Gastroesophageal sphincter (tissue), 4 donors: ENCODE data around the gene PDE10A. TPM values are rescaled to one million over a fixed set of nuclear protein-coding genes. Genes with fewer than 3 reads are reported as not detected.

Experiments used
- ATAC-seq: fragments of 150-250 bp; one replicate; pipeline ENCODE4 v1.9.1; 2016; ENCODE audit warnings: mild to moderate bottlenecking, moderate library complexity
- H3K27ac ChIP-seq, 4 donors: fragments of 200-600 bp; sonication (generic) in 3 of 4; 1 replicate in 3 of 4; 2 replicates in 1 of 4; pipeline ENCODE4 v1.5.1; 2016 to 2019
- H3K27me3 ChIP-seq: fragments of 200-600 bp; sonication (generic); one replicate; pipeline ENCODE4 v1.5.1; 2019
- H3K36me3 ChIP-seq, 2 donors: fragments of 200-600 bp; sonication (generic); one replicate each; pipeline ENCODE4 v1.5.1; 2019; ENCODE audit warnings: control low read depth in 1 of 2
- H3K4me1 ChIP-seq, 3 donors: fragments of 200-600 bp; sonication (generic); 1 replicate in 2 of 3; 2 replicates in 1 of 3; pipeline ENCODE4 v1.5.1; 2016 to 2019; ENCODE audit warnings: control low read depth in 2 of 3
- H3K4me3 ChIP-seq, 2 donors: fragments of 200-600 bp; sonication (generic); one replicate each; pipeline ENCODE4 v1.5.1; 2019; ENCODE audit warnings: mild to moderate bottlenecking in 1 of 2, moderate library complexity in 1 of 2
- H3K9me3 ChIP-seq, 3 donors: fragments of 200-600 bp; sonication (generic); one replicate each; pipeline ENCODE4 v1.5.1; 2017 to 2019; ENCODE audit warnings: control low read depth in 2 of 3
- EP300 ChIP-seq: sonication (generic); formaldehyde crosslinking; IDR thresholded peaks from one replicate; pipeline ENCODE4 v1.6.1; 2017; ENCODE audit warnings: antibody characterized with exemption, mild to moderate bottlenecking
- POLR2A ChIP-seq, 2 donors: fragments of 450-650 bp; IDR thresholded peaks; one replicate each; pipeline ENCODE4 v1.6.1; 2017; ENCODE audit warnings: antibody characterized with exemption in 2 of 2, mild to moderate bottlenecking in 2 of 2, moderate library complexity in 1 of 2
- POLR2AphosphoS5 ChIP-seq: sonication (generic); formaldehyde crosslinking; IDR thresholded peaks from one replicate; pipeline ENCODE4 v1.6.1; 2017; ENCODE audit warnings: antibody characterized with exemption
- WGBS, 2 donors: methylation state at CpG; one replicate each; pipeline ENCODE4 v1.1.5; 2018; ENCODE audit warnings: low coverage in 1 of 2; 5-methylcytosine and 5-hydroxymethylcytosine counted together
- total RNA-seq, 4 donors: library from RNA; depleted of rRNA; stranded (reverse); fragments of >200 nt; gene quantifications; one replicate each; pipeline ENCODE4 v1.1.0, GENCODE V29; 2016
- TF ChIP-seq, protein P1 (sequence below), 4 experiments: fragments of 200-600 bp in 2 of 4; fragments of 450-650 bp in 2 of 4; sonication (generic) in 1 of 4; IDR thresholded peaks; one replicate each; pipeline ENCODE4 v1.5.1; 2017 to 2019; ENCODE audit warnings: antibody characterized with exemption in 4 of 4, mild to moderate bottlenecking in 2 of 4, moderate library complexity in 2 of 4

Gene PDE10A
- total RNA-seq, 4 donors from 2014 or later, result 2.5 to 12.1 (median 4.0) TPM

DNA sequence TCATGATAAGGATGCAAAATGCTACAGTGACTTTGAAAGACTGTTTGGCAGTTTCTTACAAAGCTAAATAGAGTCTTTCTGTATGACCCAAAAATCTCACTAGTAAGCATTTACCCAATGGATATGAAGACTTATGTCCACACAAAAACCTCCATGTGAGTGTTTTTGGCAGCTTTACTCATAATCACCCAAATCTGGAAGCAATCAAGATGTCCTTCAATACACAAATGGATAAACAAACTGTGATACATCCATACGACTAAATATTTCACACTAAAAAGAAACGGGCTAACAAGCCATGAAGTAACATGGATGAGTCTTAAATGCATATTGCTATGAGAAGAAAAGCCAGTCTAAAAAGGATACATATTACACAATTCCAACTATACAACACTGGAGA, 117.2 kb downstream of the PDE10A start:
- TF ChIP-seq EP300, result no peak
- TF ChIP-seq, protein P1, sequence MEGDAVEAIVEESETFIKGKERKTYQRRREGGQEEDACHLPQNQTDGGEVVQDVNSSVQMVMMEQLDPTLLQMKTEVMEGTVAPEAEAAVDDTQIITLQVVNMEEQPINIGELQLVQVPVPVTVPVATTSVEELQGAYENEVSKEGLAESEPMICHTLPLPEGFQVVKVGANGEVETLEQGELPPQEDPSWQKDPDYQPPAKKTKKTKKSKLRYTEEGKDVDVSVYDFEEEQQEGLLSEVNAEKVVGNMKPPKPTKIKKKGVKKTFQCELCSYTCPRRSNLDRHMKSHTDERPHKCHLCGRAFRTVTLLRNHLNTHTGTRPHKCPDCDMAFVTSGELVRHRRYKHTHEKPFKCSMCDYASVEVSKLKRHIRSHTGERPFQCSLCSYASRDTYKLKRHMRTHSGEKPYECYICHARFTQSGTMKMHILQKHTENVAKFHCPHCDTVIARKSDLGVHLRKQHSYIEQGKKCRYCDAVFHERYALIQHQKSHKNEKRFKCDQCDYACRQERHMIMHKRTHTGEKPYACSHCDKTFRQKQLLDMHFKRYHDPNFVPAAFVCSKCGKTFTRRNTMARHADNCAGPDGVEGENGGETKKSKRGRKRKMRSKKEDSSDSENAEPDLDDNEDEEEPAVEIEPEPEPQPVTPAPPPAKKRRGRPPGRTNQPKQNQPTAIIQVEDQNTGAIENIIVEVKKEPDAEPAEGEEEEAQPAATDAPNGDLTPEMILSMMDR (IDR thresholded peaks at IDR 0.05), result no peak
- no peak for TF ChIP-seq POLR2AphosphoS5
- TF ChIP-seq POLR2A (IDR thresholded peaks at IDR 0.05), result no peak
- no peaks in the 10 kb centered on the region for H3K4me1 ChIP-seq
- H3K4me3 ChIP-seq, result no peak overlapping the region
- H3K36me3 ChIP-seq, result no peaks in the 10 kb centered on the region
- no peaks in the 10 kb centered on the region for H3K9me3 ChIP-seq
- WGBS, 2 donors, result 37 to 77% methylated on average over 2 of the region's 2 CpGs
- no peaks in the 10 kb centered on the region for H3K27me3 ChIP-seq
- ATAC-seq, result no peak
- no peak overlapping the region for H3K27ac ChIP-seq

DNA sequence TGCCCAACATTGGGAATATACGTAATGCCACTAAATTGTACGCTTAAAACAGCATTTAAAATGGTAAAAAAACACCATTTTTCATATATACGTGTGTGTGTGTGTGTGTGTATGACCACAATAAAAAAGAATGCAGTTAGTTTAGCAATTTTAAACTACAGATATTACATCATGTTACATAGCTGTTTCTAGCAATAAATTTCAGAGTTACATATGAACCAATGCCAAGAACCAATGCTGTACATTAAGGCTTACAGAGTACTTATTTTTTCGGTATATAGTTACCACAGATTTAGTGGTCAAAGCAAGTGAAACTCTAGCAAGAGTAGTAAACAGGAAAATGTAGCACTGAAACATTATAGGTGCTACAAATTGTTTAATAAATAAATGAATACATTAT, 119.3 kb downstream of the PDE10A start:
- H3K4me3 ChIP-seq, result no peak overlapping the region
- H3K27ac ChIP-seq, result no peak overlapping the region
- H3K9me3 ChIP-seq, result no peaks in the 10 kb centered on the region
- no peaks in the 10 kb centered on the region for H3K27me3 ChIP-seq
- no peak for ATAC-seq
- no peaks in the 10 kb centered on the region for H3K36me3 ChIP-seq
- H3K4me1 ChIP-seq, result no peaks in the 10 kb centered on the region
- WGBS, 2 donors, result 73 to 76% methylated on average over 2 to 4 of the region's 4 CpGs
- no peak for TF ChIP-seq POLR2A (IDR thresholded peaks at IDR 0.05)
- TF ChIP-seq, protein P1 (IDR thresholded peaks at IDR 0.05), result no peak
- TF ChIP-seq POLR2AphosphoS5, result no peak
- TF ChIP-seq EP300, result no peak

GRCh38 chr6:165536911-165537310, 126.1 kb downstream of the PDE10A start:
- Histone ChIP-seq H3K27ac (no peak overlapping the region), H3K4me3 (no peak overlapping the region), H3K27me3 (no peaks in the 10 kb centered on the region), H3K36me3 (no peaks in the 10 kb centered on the region), H3K9me3 (no peaks in the 10 kb centered on the region), H3K4me1 (no peaks in the 10 kb centered on the region)
- ATAC-seq, result no peak
- WGBS, 2 donors, result 93 to 98% methylated on average over 4 of the region's 4 CpGs
- TF ChIP-seq POLR2A (IDR thresholded peaks at IDR 0.05) (no peak), EP300 (no peak), POLR2AphosphoS5 (no peak)
- TF ChIP-seq, protein P1 (IDR thresholded peaks at IDR 0.05), result no peak

GRCh38 chr6:165519316-165519715, 143.7 kb downstream of the PDE10A start:
- Histone ChIP-seq H3K4me1 (no peaks in the 10 kb centered on the region), H3K27ac (no peak overlapping the region), H3K36me3 (no peaks in the 10 kb centered on the region), H3K4me3 (no peak overlapping the region), H3K9me3 (no peaks in the 10 kb centered on the region), H3K27me3 (no peaks in the 10 kb centered on the region)
- TF ChIP-seq POLR2AphosphoS5, result no peak
- TF ChIP-seq, protein P1 (IDR thresholded peaks at IDR 0.05), result no peak
- TF ChIP-seq POLR2A (IDR thresholded peaks at IDR 0.05), result no peak
- WGBS, 2 donors, result 82 to 89% methylated on average over 2 to 3 of the region's 3 CpGs
- no peak for ATAC-seq

DNA sequence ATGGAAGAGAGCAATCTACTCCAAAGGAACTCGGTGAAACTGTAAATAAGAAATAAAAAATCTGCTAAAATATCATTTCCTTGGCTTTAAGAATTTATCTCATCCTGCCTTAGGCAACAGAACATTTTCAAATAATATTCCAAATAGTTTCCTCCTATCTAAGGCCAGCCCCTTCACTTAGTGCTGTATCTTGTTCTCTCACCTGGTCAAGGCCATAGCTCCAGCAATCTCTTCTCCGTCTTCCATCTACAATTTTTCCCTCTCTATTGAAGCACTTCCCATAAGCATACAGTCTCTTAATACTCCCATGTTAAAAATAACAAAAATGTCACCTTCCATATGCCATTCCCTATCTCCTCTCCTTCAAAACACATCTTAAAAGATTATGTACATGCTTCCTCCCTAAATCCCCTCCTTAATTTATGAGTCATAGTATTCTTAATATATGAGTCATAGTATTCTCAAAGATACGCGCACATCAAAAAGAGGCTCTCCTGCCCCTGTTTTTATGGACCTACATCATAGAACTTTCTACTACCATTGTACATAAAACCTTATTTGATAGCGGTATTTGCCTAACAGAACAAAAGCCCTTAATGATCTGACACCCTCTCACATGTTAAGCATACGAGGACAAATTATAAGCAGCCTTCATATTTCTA, 146.9 kb downstream of the PDE10A start:
- Histone ChIP-seq H3K27me3 (no peaks in the 10 kb centered on the region), H3K4me3 (no peak overlapping the region), H3K27ac (no peak overlapping the region), H3K4me1 (no peaks in the 10 kb centered on the region), H3K36me3 (no peaks in the 10 kb centered on the region), H3K9me3 (no peaks in the 10 kb centered on the region)
- TF ChIP-seq, protein P1 (IDR thresholded peaks at IDR 0.05), result no peak
- TF ChIP-seq EP300, result no peak
- TF ChIP-seq POLR2A (IDR thresholded peaks at IDR 0.05), result no peak
- no peak for TF ChIP-seq POLR2AphosphoS5
- 77 to 78% methylated on average over 6 of the region's 6 CpGs for WGBS, 2 donors
- ATAC-seq, result no peak
